Heart left ventricle (tissue), 13 donors: ENCODE measurements around the gene HOXA2.

ENCODE experiments used
- POLR2A ChIP-seq, 2 donors: fragments of 450-650 bp; IDR thresholded peaks; one replicate each; pipeline ENCODE4 v1.6.1; 2017; ENCODE audit warnings: antibody characterized with exemption in 2 of 2, mild to moderate bottlenecking in 2 of 2, moderate library complexity in 2 of 2
- TF ChIP-seq, protein P1 (sequence below), 12 donors: fragments of 200-600 bp; sonication (generic) in 4 of 12; IDR thresholded peaks; one replicate each; pipeline versions ENCODE4 v1.5.0 to v1.8.0; 2018 to 2022; ENCODE audit warnings: antibody characterized with exemption in 12 of 12, mild to moderate bottlenecking in 5 of 12
- donor health status: ischemic (EF 13 %, LVEDD 7.1; RV severe dilation, severe dysfunction).
- donor health status: DM: no; HTN: yes; CAD: no.
- donor health status: DM: no; HTN: no; CAD: no.
- donor health status: ischemic (EF 25% LVEDD 6.9; RV normal size, moderate dysfunction).
- donor health status: ischemic (EF 25% LVEDD 5.7; RV mildly dilated, moderate dysfunction).
- donor health status: ischemic (EF 35%, LVEDD 5.7; RV mildly dilated, moderate dysfunction).
- donor health status: nonischemic (EF 11% LVEDD 7.7; RV severe dilation, severe dysfunction).
- donor health status: DM: yes; HTN: yes; CAD: no.
- donor health status: PGD.
- donor health status: ischemic (EF 29% LVEDD 5.4; RV normal size, mild dysfunction).
- donor health status: nonischemic (EF 23%, LVEDD 6.1; RV moderate dilation, normal function).

DNA sequence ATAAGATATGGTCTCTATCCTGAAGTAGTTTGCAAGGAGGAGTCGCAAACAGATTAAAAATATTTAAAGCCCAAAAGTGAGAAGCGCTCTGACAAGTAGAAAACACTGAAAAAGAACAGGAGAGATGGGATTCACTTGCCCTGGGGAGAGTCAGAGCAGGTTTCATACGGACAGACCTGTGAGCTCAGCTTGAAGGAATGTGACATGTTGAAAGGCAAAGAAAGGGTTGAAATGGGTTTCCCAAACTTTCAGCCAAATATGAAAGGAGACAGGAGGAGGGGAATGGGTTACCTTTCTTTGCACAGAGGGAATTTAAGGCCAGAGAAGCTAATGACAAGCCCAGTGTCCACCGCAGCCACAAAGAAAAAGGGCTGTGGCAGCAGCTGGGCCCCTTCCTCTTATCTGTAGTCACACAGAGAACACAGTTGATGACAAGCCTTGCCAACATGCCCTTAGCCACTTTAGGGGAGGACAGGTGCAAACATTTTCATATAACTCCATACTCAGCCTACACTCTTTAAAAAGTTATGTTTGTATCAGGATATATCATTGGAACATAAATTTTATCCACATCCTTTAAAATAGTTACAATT, 21.5 kb downstream of the HOXA2 start:
- TF ChIP-seq, protein P1, sequence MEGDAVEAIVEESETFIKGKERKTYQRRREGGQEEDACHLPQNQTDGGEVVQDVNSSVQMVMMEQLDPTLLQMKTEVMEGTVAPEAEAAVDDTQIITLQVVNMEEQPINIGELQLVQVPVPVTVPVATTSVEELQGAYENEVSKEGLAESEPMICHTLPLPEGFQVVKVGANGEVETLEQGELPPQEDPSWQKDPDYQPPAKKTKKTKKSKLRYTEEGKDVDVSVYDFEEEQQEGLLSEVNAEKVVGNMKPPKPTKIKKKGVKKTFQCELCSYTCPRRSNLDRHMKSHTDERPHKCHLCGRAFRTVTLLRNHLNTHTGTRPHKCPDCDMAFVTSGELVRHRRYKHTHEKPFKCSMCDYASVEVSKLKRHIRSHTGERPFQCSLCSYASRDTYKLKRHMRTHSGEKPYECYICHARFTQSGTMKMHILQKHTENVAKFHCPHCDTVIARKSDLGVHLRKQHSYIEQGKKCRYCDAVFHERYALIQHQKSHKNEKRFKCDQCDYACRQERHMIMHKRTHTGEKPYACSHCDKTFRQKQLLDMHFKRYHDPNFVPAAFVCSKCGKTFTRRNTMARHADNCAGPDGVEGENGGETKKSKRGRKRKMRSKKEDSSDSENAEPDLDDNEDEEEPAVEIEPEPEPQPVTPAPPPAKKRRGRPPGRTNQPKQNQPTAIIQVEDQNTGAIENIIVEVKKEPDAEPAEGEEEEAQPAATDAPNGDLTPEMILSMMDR (IDR thresholded peaks at IDR 0.05) = no peak
- TF ChIP-seq POLR2A (IDR thresholded peaks at IDR 0.05) = no peak
